PC-9 (cell line): ENCODE measurements around the gene CNTNAP2. TPM values are rescaled to one million over a fixed set of nuclear protein-coding genes. Genes with fewer than 3 reads are reported as not detected.

Source experiments
- BruUV-seq: library from RNA; stranded (reverse); fragments of 400-500 nt; replicated peaks from 2 replicates; lab custom pipeline; 2021; lab: Mats Ljungman, UMichigan
- CTCF ChIA-PET: fragments of 300-600 bp; sonication (Branson Sonifier 250); formaldehyde crosslinking; loops from one replicate; lab custom pipeline; 2022; ENCODE audit warnings: antibody characterized with exemption; lab: Charles Lee
- POLR2A ChIA-PET: fragments of 300-600 bp; sonication (Branson Sonifier 250); formaldehyde crosslinking; loops from one replicate; lab custom pipeline; 2022; ENCODE audit warnings: antibody characterized with exemption; ENCODE audit not compliant: unreplicated experiment; lab: Charles Lee
- DNase-seq, 2 experiments: peaks; one replicate each; pipeline versions ENCODE4 v3.0.0 to v3.0.0-alpha.2; 2015 to 2022; ENCODE audit warnings: mixed read lengths in 1 of 2
- H2AFZ ChIP-seq: fragments of 200-600 bp; sonication (generic); 2 replicates; pipeline ENCODE4 v1.8.1; 2017; ENCODE audit warnings: antibody characterized with exemption
- H3F3A ChIP-seq: fragments of 200-600 bp; sonication (generic); 2 replicates; pipeline ENCODE4 v1.8.1; 2017; ENCODE audit warnings: antibody characterized with exemption, mild to moderate bottlenecking, low read depth; ENCODE audit not compliant: insufficient read depth
- H3K27ac ChIP-seq: fragments of 200-600 bp; sonication (generic); 2 replicates; pipeline ENCODE4 v1.6.1; 2016; ENCODE audit warnings: mixed run types
- H3K27me3 ChIP-seq: fragments of 200-600 bp; sonication (generic); 2 replicates; pipeline ENCODE4 v1.6.1; 2016; ENCODE audit warnings: low read depth, mixed run types; ENCODE audit not compliant: insufficient read depth
- H3K36me3 ChIP-seq: fragments of 200-600 bp; sonication (generic); 2 replicates; pipeline ENCODE4 v1.6.1; 2016; ENCODE audit warnings: low read depth, mixed run types
- H3K4me1 ChIP-seq: fragments of 200-600 bp; sonication (generic); replicated peaks from 2 replicates; pipeline ENCODE4 v1.6.1; 2016; ENCODE audit warnings: mixed run types; ENCODE audit not compliant: insufficient read depth
- H3K4me2 ChIP-seq: fragments of 200-600 bp; sonication (generic); 2 replicates; pipeline ENCODE4 v1.6.1; 2017; ENCODE audit warnings: mixed run types
- H3K4me3 ChIP-seq: fragments of 200-600 bp; sonication (generic); 2 replicates; pipeline ENCODE4 v1.6.1; 2016; ENCODE audit warnings: mixed run types
- H3K79me2 ChIP-seq: fragments of 200-600 bp; sonication (generic); 2 replicates; pipeline ENCODE4 v1.6.1; 2017; ENCODE audit warnings: low read depth, mixed run types
- H3K9me2 ChIP-seq: fragments of 200-600 bp; sonication (generic); 2 replicates; pipeline ENCODE4 v1.8.1; 2017; ENCODE audit warnings: mild to moderate bottlenecking; ENCODE audit not compliant: insufficient read depth
- H3K9me3 ChIP-seq: fragments of 200-600 bp; sonication (generic); 2 replicates; pipeline ENCODE4 v1.8.1; 2016; ENCODE audit warnings: low read depth; ENCODE audit not compliant: insufficient read depth
- H4K20me1 ChIP-seq: fragments of 200-600 bp; sonication (generic); 2 replicates; pipeline ENCODE4 v1.8.1; 2017; ENCODE audit not compliant: insufficient read depth
- EZH2 ChIP-seq: fragments of 200-600 bp; sonication (generic); IDR thresholded peaks from 2 replicates; pipeline ENCODE4 v1.8.0; 2017; ENCODE audit warnings: antibody characterized with exemption, low read depth
- intact Hi-C: fragments of 100-400 bp; cut with micrococcal nuclease; formaldehyde crosslinking; loops from one replicate; pipeline ENCODE4 v1.10.0; 2022; ENCODE audit not compliant: unreplicated experiment
- total RNA-seq: library from RNA; stranded (reverse); gene quantifications from 2 replicates; pipeline ENCODE4 v1.2.3, GENCODE V29; 2021
- TF ChIP-seq, protein P1 (sequence below): fragments of 200-600 bp; sonication (generic); conservative IDR thresholded peaks from 2 replicates; pipeline ENCODE4 v1.6.1; 2017; ENCODE audit warnings: mixed run types, antibody characterized with exemption, mild to moderate bottlenecking, moderate library complexity

The CNTNAP2 gene
- total RNA-seq, 1 experiment from 2014 or later, result not detected

DNA sequence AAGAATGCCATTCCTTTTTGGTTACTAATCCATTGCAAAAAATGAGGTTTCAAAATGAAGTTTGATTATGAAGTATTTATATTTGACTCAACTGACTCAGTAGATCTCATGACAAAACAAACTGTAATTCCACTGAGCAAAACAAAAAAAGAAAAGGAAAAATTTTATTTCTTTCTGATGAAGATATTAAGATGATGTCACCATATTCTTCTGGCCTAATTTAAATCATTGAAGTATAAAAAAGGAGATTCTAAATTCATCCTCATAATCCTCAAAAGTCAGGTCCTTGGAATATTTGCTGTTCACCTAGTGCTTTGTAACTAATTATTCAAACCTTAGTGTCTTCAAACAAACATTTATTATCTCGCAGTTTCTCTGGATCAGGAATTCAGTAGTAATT lies 1183.7 kb downstream of the CNTNAP2 start:
- no peaks in the 10 kb centered on the region for H3K9me3 ChIP-seq
- intact Hi-C loops, result no loop called here
- ChIA-PET POLR2A (no interaction called here), CTCF (no interaction called here)
- H3K79me2 ChIP-seq, result no peaks in the 10 kb centered on the region
- H2AFZ ChIP-seq, result peak overlapping the region; percentile 58; the same call in 1 of the 2 replicates
- H3K36me3 ChIP-seq, result no peaks in the 10 kb centered on the region
- H3K27me3 ChIP-seq, result no peaks in the 10 kb centered on the region
- H3K4me1 ChIP-seq, result no peaks in the 10 kb centered on the region
- H3F3A ChIP-seq, result no peaks in the 10 kb centered on the region
- H4K20me1 ChIP-seq, result no peaks in the 10 kb centered on the region
- no peak overlapping the region for H3K4me2 ChIP-seq
- BruUV-seq, result no TSS peak
- H3K27ac ChIP-seq, result no peak overlapping the region
- DNase-seq, result no peak
- TF ChIP-seq, protein P1, sequence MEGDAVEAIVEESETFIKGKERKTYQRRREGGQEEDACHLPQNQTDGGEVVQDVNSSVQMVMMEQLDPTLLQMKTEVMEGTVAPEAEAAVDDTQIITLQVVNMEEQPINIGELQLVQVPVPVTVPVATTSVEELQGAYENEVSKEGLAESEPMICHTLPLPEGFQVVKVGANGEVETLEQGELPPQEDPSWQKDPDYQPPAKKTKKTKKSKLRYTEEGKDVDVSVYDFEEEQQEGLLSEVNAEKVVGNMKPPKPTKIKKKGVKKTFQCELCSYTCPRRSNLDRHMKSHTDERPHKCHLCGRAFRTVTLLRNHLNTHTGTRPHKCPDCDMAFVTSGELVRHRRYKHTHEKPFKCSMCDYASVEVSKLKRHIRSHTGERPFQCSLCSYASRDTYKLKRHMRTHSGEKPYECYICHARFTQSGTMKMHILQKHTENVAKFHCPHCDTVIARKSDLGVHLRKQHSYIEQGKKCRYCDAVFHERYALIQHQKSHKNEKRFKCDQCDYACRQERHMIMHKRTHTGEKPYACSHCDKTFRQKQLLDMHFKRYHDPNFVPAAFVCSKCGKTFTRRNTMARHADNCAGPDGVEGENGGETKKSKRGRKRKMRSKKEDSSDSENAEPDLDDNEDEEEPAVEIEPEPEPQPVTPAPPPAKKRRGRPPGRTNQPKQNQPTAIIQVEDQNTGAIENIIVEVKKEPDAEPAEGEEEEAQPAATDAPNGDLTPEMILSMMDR, result no peak
- TF ChIP-seq EZH2, result no peak
- no peak overlapping the region for H3K4me3 ChIP-seq
- H3K9me2 ChIP-seq, result no peaks in the 10 kb centered on the region

DNA sequence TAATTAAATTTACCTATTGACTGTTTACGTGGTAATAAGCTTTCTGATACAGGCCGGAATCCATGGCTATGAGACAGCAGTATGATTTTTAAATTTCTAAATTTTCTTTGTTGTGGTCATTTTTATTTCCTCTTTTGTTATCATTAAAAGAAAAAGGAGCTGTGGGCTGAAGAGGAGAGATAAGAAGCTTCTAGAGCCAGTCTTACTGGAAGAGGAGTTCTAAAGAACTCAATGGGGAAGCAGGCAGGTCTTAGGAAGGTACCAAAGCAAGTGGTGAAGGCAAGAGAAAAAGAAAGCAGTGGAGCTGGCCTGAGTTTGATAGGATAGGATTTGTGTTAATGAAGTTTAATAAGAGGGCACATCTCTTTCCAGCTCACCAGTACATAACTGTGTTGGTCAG lies 1187.8 kb downstream of the CNTNAP2 start:
- Histone ChIP-seq H3K36me3 (no peaks in the 10 kb centered on the region), H3K4me3 (no peak overlapping the region), H3K79me2 (no peaks in the 10 kb centered on the region), H3K9me3 (no peaks in the 10 kb centered on the region), H3K27me3 (no peaks in the 10 kb centered on the region), H2AFZ (no peak overlapping the region), H3K4me2 (no peak overlapping the region), H3K9me2 (no peaks in the 10 kb centered on the region), H3K4me1 (no peaks in the 10 kb centered on the region), H3K27ac (no peak overlapping the region), H3F3A (no peaks in the 10 kb centered on the region), H4K20me1 (no peaks in the 10 kb centered on the region)
- ChIA-PET CTCF (no interaction called here), POLR2A (no interaction called here)
- TF ChIP-seq, protein P1, result no peak
- TF ChIP-seq EZH2, result no peak
- intact Hi-C loops, result no loop called here
- DNase-seq, result no peak
- BruUV-seq, result no TSS peak

DNA sequence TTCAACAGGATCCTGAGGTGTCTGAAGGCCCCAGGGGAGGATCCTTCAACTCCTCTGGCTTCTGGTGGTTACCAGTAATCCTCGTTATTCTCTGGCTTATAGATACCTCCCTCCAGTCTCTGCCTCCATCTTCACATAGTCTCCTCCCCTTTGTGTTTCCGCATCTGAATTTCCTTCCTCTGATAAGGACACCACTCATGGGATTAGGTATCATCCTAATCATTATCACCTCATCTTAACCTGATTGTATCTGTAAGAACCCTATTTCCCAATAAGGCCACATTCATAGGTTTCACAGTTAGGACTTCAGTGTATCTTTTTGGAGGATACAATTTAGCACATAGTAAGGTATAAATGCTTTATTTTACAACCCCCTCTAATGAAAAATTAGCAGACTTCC lies 1189.2 kb downstream of the CNTNAP2 start:
- Histone ChIP-seq H3K4me2 (no peak overlapping the region), H2AFZ (no peak overlapping the region), H3K4me1 (no peaks in the 10 kb centered on the region), H3K27ac (no peak overlapping the region), H3K4me3 (no peak overlapping the region), H3F3A (no peaks in the 10 kb centered on the region), H3K79me2 (no peaks in the 10 kb centered on the region), H3K36me3 (no peaks in the 10 kb centered on the region), H4K20me1 (no peaks in the 10 kb centered on the region), H3K9me3 (no peaks in the 10 kb centered on the region), H3K27me3 (no peaks in the 10 kb centered on the region), H3K9me2 (no peaks in the 10 kb centered on the region)
- intact Hi-C loops, result no loop called here
- ChIA-PET POLR2A (no interaction called here), CTCF (no interaction called here)
- BruUV-seq, result no TSS peak
- TF ChIP-seq, protein P1, result no peak
- TF ChIP-seq EZH2, result no peak
- DNase-seq, result no peak
